ENCODE measurements around the gene EFCAB6. TPM values are rescaled to one million over a fixed set of nuclear protein-coding genes. Genes with fewer than 3 reads are reported as not detected.
A peak's percentile ranks its signal among the peaks of the same experiment; 100 is the strongest.

Gene EFCAB6
- total and polyA plus RNA-seq, 2 donors, result 1.1 to 1.4 TPM

DNA sequence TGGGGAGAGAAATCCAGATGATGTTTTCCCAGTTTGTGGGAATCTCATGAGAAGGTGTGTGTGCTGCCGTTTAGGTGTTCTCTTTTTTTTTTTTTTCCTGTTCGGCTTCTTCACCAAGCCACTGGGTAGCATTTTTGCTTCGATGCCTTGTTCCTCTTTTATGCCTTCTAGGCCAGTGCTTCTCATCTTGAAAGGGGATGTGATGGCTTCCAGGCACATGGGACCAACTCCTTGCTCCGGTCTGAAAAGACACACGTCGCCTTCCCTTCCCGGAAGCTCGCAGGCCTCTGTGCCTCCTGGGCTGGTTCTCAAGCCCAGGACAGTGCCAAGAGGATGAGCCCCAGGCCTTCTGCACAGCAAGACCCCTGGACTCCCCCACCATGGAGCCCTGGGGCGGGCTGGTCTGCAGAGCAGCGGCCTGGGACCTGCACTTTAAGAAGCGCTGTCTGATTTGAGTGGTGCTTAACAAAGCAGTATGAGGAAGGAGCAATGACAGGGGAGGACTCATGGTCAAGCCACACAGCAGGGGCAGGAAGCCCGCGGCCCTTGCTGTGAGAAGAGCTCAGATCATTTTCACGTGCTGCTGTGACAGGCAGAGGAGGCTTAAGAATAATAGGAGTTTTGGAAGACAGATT lies 241.5 kb downstream of the EFCAB6 start:
- Histone ChIP-seq H3K4me1 (ENCODE audit: control insufficient read depth in 2 of 2, insufficient read depth in 2 of 2, low read length in 2 of 2) (no peaks in the 10 kb centered on the region), H3K27ac (ENCODE audit: low read depth in 1 of 2, low read length in 1 of 2) (no peak overlapping the region), H3K36me3 (ENCODE audit: control insufficient read depth in 2 of 2, insufficient read depth in 2 of 2, low read length in 1 of 2) (no peaks in the 10 kb centered on the region), H3K27me3 (ENCODE audit: control insufficient read depth in 2 of 2, insufficient read depth in 1 of 2, low read length in 1 of 2) (peaks cover 0 to 6% of the 10 kb centered on the region in 2 donors), H3K9me3 (ENCODE audit: control insufficient read depth in 2 of 2, insufficient read depth in 1 of 2, low read length in 1 of 2) (no peaks in the 10 kb centered on the region), H3K4me3 (ENCODE audit: low read length in 2 of 2) (no peak overlapping the region)
- WGBS, result 60% methylated on average over 14 of the region's 14 CpGs
- peak in 1 of 9 donors; percentile 5 for DNase-seq (ENCODE audit: low read depth in 6 of 9, low spot score in 9 of 9)

- Histone ChIP-seq H3K27ac (ENCODE audit: low read depth in 1 of 2, low read length in 1 of 2) (no peak overlapping the region), H3K27me3 (ENCODE audit: control insufficient read depth in 2 of 2, insufficient read depth in 1 of 2, low read length in 1 of 2) (peaks cover 0 to 6% of the 10 kb centered on the region in 2 donors), H3K9me3 (ENCODE audit: control insufficient read depth in 2 of 2, insufficient read depth in 1 of 2, low read length in 1 of 2) (no peaks in the 10 kb centered on the region), H3K36me3 (ENCODE audit: control insufficient read depth in 2 of 2, insufficient read depth in 2 of 2, low read length in 1 of 2) (no peaks in the 10 kb centered on the region), H3K4me3 (ENCODE audit: low read length in 2 of 2) (no peak overlapping the region), H3K4me1 (ENCODE audit: control insufficient read depth in 2 of 2, insufficient read depth in 2 of 2, low read length in 2 of 2) (no peaks in the 10 kb centered on the region)
- no peak for DNase-seq (ENCODE audit: low read depth in 6 of 9, low spot score in 9 of 9)
- WGBS, result 93% methylated on average over 6 of the region's 6 CpGs
Measured at GRCh38 chr22:43569111-43569510, 243.0 kb downstream of the EFCAB6 start.

DNA sequence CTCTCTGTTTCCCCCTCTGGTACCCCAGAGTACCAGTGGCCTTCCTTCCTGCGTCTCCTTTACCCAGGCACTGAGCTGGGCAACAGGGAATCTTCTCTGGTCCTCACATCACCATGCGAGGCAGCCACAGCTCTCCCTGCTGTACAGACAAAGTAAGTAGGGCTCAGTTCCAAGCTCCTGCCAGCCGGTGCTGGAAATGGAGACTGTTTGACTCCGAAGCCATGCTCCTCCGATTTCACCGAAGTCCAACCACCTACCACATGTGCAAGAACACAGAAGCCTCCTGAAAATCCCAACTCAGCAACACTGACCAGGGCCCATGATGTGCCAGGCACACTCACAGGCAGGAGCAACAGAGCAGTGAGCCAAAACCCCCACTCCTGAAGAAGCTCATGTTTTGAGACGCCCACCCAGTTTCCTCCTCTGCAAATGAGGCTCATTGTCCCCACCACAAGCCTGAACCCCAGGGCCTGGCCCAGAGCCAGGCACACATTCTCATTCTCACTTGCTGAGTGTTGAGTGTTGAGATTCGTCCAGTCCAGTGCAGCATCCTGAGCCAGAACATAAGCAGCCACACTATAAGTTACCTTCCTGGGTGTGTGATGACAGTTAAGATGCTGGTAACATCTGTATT lies 244.3 kb downstream of the EFCAB6 start:
- Histone ChIP-seq H3K27ac (ENCODE audit: low read depth in 1 of 2, low read length in 1 of 2) (no peak overlapping the region), H3K27me3 (ENCODE audit: control insufficient read depth in 2 of 2, insufficient read depth in 1 of 2, low read length in 1 of 2) (peaks cover 0 to 6% of the 10 kb centered on the region in 2 donors), H3K4me3 (ENCODE audit: low read length in 2 of 2) (no peak overlapping the region), H3K4me1 (ENCODE audit: control insufficient read depth in 2 of 2, insufficient read depth in 2 of 2, low read length in 2 of 2) (no peaks in the 10 kb centered on the region), H3K36me3 (ENCODE audit: control insufficient read depth in 2 of 2, insufficient read depth in 2 of 2, low read length in 1 of 2) (no peaks in the 10 kb centered on the region), H3K9me3 (ENCODE audit: control insufficient read depth in 2 of 2, insufficient read depth in 1 of 2, low read length in 1 of 2) (no peaks in the 10 kb centered on the region)
- no peak for DNase-seq (ENCODE audit: low read depth in 6 of 9, low spot score in 9 of 9)
- WGBS, result 86% methylated on average over 8 of the region's 8 CpGs

DNA sequence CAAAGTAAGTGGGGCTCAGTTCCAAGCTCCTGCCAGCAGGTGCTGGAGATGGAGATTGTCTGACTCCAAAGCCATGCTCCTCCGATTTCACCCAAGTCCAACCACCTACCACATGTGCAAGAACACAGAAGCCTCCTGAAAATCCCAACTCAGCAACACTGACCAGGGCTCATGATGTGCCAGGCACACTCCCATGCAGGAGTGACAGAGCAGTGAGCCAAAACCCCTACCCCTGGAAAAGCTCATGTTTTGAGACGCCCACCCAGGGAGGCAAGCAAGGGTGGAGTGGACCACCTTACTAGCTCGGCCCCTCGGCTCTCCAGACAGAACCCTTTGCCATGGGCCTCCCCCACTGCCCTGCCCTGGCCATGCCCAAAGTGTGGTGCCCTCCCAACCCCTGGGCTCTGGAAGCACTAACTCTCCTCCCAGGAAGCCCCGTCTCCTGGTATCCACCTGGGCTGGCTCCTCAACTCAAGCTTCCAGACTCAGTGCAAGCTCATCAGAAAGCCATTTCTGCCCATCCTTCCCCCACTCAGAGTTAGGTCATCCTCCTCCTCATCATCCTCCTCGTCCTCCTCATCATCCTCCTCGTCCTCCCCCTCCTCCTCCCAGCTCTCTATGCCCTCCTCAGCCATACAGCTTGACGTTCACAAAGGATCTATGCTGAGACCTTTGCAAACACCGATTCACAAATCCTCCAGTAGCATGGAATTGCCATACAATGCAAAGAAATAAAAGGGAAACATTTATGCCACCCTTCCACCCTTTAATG lies 245.4 kb downstream of the EFCAB6 start:
- Histone ChIP-seq H3K36me3 (ENCODE audit: control insufficient read depth in 2 of 2, insufficient read depth in 2 of 2, low read length in 1 of 2) (no peaks in the 10 kb centered on the region), H3K27me3 (ENCODE audit: control insufficient read depth in 2 of 2, insufficient read depth in 1 of 2, low read length in 1 of 2) (peaks cover 0 to 3% of the 10 kb centered on the region in 2 donors), H3K4me1 (ENCODE audit: control insufficient read depth in 2 of 2, insufficient read depth in 2 of 2, low read length in 2 of 2) (no peaks in the 10 kb centered on the region), H3K4me3 (ENCODE audit: low read length in 2 of 2) (no peak overlapping the region), H3K9me3 (ENCODE audit: control insufficient read depth in 2 of 2, insufficient read depth in 1 of 2, low read length in 1 of 2) (no peaks in the 10 kb centered on the region), H3K27ac (ENCODE audit: low read depth in 1 of 2, low read length in 1 of 2) (no peak overlapping the region)
- WGBS, result 80% methylated on average over 9 of the region's 9 CpGs
- DNase-seq (ENCODE audit: low read depth in 6 of 9, low spot score in 9 of 9), result no peak

DNA sequence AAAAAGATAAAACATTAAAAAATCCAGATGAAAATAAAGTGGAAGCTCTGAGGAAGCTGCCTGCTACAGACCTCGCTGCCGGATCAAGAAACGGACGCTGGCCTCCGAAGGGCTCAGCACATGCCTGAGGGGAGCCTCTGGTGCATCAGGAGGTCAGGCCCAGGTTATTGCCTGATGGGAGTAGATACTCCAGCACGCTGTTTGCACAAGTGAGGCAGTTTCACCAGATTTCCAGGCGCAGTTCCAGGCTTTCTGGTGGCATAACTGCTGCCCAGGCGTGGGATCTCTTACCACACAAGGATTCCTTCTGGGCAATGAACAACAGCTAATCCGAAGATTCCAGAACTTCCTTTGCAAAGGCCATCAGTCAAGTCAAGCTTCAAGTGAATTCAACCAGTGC lies 246.1 kb downstream of the EFCAB6 start:
- no peak for DNase-seq (ENCODE audit: low read depth in 6 of 9, low spot score in 9 of 9)
- H3K9me3 ChIP-seq (ENCODE audit: control insufficient read depth in 2 of 2, insufficient read depth in 1 of 2, low read length in 1 of 2), result no peaks in the 10 kb centered on the region
- no peak overlapping the region for H3K4me3 ChIP-seq (ENCODE audit: low read length in 2 of 2)
- H3K27ac ChIP-seq (ENCODE audit: low read depth in 1 of 2, low read length in 1 of 2), result no peak overlapping the region
- H3K27me3 ChIP-seq (ENCODE audit: control insufficient read depth in 2 of 2, insufficient read depth in 1 of 2, low read length in 1 of 2), result peaks cover 0 to 4% of the 10 kb centered on the region in 2 donors
- no peaks in the 10 kb centered on the region for H3K4me1 ChIP-seq (ENCODE audit: control insufficient read depth in 2 of 2, insufficient read depth in 2 of 2, low read length in 2 of 2)
- 89% methylated on average over 9 of the region's 9 CpGs for whole genome bisulfite sequencing
- no peaks in the 10 kb centered on the region for H3K36me3 ChIP-seq (ENCODE audit: control insufficient read depth in 2 of 2, insufficient read depth in 2 of 2, low read length in 1 of 2)

DNA sequence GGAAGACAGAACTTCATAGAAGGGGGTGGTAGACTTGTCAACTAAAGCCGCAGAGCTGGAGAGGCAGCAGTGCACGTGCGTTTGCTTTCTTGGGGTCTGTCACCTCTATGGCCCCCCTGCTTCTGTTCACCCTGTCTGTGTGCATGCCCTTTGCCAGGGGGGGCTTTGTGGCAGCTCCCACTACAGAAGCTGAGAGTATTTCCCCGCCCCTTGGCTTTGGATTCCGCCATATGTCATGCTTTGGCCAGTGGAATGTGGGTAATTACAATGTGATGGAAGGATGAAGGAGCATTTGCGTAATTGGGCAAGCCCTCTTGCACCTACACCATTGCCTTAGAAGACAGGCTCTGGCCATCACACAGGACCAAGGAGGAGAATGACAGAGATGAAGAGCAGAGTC lies 247.2 kb downstream of the EFCAB6 start:
- H3K27ac ChIP-seq (ENCODE audit: low read depth in 1 of 2, low read length in 1 of 2), result no peak overlapping the region
- H3K4me3 ChIP-seq (ENCODE audit: low read length in 2 of 2), result no peak overlapping the region
- H3K9me3 ChIP-seq (ENCODE audit: control insufficient read depth in 2 of 2, insufficient read depth in 1 of 2, low read length in 1 of 2), result no peaks in the 10 kb centered on the region
- DNase-seq (ENCODE audit: low read depth in 6 of 9, low spot score in 9 of 9), result no peak
- H3K36me3 ChIP-seq (ENCODE audit: control insufficient read depth in 2 of 2, insufficient read depth in 2 of 2, low read length in 1 of 2), result no peaks in the 10 kb centered on the region
- peaks cover 0 to 2% of the 10 kb centered on the region in 2 donors for H3K4me1 ChIP-seq (ENCODE audit: control insufficient read depth in 2 of 2, insufficient read depth in 2 of 2, low read length in 2 of 2)
- H3K27me3 ChIP-seq (ENCODE audit: control insufficient read depth in 2 of 2, insufficient read depth in 1 of 2, low read length in 1 of 2), result peaks cover 0 to 2% of the 10 kb centered on the region in 2 donors
- 96% methylated on average over 6 of the region's 6 CpGs for WGBS

DNA sequence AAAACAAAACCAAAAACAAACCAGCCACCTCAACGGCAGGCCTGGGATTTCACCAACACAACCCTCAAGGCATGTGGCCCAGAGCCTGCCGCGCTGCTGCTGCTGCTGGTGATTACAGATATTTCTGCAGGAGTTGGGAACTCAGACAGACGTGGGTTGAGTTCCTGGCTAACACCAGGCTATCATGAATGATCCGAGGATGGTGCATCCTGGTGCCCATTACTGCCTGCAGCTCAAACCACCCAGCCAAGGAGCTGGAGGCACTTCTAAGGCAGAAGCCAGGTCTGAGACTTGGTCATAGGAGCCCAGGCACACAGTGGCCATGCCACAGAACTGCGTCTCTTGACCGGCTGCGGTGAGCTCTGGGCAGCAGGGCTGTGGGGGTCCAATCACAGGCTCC lies 248.5 kb downstream of the EFCAB6 start:
- Histone ChIP-seq H3K4me3 (ENCODE audit: low read length in 2 of 2) (no peak overlapping the region), H3K27ac (ENCODE audit: low read depth in 1 of 2, low read length in 1 of 2) (no peak overlapping the region)
- 97% methylated on average over 8 of the region's 8 CpGs for WGBS

GRCh38 chr22:43562843-43563242 lies 249.3 kb downstream of the EFCAB6 start:
- Histone ChIP-seq H3K4me1 (ENCODE audit: control insufficient read depth in 2 of 2, insufficient read depth in 2 of 2, low read length in 2 of 2) (peaks cover 0 to 2% of the 10 kb centered on the region in 2 donors), H3K9me3 (ENCODE audit: control insufficient read depth in 2 of 2, insufficient read depth in 1 of 2, low read length in 1 of 2) (no peaks in the 10 kb centered on the region), H3K27ac (ENCODE audit: low read depth in 1 of 2, low read length in 1 of 2) (no peak overlapping the region), H3K36me3 (ENCODE audit: control insufficient read depth in 2 of 2, insufficient read depth in 2 of 2, low read length in 1 of 2) (no peaks in the 10 kb centered on the region), H3K27me3 (ENCODE audit: control insufficient read depth in 2 of 2, insufficient read depth in 1 of 2, low read length in 1 of 2) (peaks cover 0 to 2% of the 10 kb centered on the region in 2 donors), H3K4me3 (ENCODE audit: low read length in 2 of 2) (no peak overlapping the region)
- no peak for DNase-seq (ENCODE audit: low read depth in 6 of 9, low spot score in 9 of 9)
- WGBS, result 92% methylated on average over 13 of the region's 13 CpGs

More for the DNA sequence above, 248.5 kb downstream of the EFCAB6 start:
- no peaks in the 10 kb centered on the region for H3K9me3 ChIP-seq (ENCODE audit: control insufficient read depth in 2 of 2, insufficient read depth in 1 of 2, low read length in 1 of 2)
- H3K36me3 ChIP-seq (ENCODE audit: control insufficient read depth in 2 of 2, insufficient read depth in 2 of 2, low read length in 1 of 2), result no peaks in the 10 kb centered on the region
- peaks cover 0 to 2% of the 10 kb centered on the region in 2 donors for H3K27me3 ChIP-seq (ENCODE audit: control insufficient read depth in 2 of 2, insufficient read depth in 1 of 2, low read length in 1 of 2)
- peaks cover 0 to 2% of the 10 kb centered on the region in 2 donors for H3K4me1 ChIP-seq (ENCODE audit: control insufficient read depth in 2 of 2, insufficient read depth in 2 of 2, low read length in 2 of 2)
- DNase-seq (ENCODE audit: low read depth in 6 of 9, low spot score in 9 of 9), result no peak

Measured in thymus (tissue), 11 donors.